Cerebellar nuclear complex (tissue), 1 donor: ENCODE data around the gene MAP1A.
"Not testable (repeated sequence)": the region's sequence is repeated elsewhere in the genome, so short reads cannot be mapped to it uniquely, and the experiment has no call there.

Experiments
- DNase-seq, 2 experiments: peaks; one replicate each; lab custom pipeline; 2025; lab: John Stamatoyannopoulos, UW

The MAP1A gene

DNA sequence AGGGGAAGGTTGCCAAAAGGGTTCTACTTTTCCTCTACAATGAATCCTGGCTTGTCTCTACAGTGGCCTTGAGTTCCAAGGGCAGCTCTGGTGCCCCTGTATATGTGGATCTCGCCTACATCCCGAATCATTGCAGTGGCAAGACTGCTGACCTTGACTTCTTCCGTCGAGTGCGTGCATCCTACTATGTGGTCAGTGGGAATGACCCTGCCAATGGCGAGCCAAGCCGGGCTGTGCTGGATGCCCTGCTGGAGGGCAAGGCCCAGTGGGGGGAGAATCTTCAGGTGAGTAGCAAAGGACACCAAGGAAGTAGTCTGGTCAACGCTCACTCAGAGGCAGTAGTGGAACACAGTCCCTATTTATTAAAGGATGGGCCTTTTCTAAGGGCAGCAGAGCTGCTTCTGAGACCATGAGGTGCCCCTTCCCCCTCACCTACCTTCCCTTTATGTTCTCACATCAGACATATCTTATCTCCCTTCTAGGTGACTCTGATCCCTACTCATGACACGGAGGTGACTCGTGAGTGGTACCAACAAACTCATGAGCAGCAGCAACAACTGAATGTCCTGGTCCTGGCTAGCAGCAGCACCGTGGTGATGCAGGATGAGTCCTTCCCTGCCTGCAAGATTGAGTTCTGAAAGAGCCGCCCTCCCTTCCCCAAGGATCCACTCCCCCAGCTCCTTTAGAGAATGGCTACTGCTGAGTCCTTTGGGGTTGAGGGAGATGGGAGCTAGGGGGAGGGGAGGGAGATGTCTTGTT lies 12.4 kb downstream of the MAP1A start:
- DNase-seq = no peak

DNA sequence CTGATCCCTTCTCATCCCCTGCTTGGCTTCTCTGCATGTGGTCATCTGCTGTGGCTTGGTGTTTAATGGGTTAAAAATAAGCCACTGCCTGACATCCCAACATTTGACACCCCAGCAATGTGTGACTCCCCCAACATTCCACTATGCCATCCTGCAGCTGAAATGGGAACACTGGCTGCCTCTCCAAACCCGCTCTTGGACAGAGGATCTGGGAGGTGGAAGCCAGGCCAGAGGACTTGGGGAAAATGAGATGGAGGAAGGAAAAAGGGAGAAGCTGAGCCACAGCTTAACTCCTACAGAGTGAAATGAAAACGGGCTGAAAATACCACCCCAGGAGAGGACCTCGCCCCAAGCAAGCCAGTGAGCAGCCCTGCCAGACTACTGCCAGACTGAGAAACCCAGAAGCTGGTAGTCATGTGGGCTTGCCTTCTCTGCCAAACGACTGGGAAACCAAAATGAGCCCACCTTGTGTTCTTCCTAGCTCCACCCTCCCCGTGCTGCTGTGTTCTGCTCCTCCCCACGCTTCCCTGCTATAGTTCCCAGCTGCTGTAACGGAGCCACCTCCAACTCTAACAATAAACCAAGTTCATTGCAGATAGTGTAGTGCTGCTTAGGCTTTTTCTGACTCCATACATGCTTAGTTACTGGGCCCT lies 13.7 kb downstream of the MAP1A start:
- no peak for DNase-seq

DNA sequence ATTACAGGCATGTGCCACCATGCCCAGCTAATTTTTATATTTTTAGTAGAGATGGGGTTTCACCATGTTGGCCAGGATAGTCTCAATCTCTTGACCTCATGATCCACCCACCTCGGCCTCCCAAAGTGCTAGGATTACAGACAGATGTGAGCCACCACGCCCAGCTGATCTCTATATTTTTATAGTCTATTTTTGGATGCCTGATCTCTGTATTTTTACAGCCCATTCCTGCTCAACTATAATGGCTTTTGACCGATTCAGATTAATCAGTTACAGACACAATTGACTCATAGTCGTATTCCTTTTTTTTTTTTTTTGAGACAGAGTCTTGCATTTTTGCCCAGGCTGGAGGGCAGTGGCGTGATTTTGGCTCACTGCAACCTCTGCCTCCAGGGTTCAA lies 15.4 kb downstream of the MAP1A start:
- DNase-seq = not testable (repeated sequence)

DNA sequence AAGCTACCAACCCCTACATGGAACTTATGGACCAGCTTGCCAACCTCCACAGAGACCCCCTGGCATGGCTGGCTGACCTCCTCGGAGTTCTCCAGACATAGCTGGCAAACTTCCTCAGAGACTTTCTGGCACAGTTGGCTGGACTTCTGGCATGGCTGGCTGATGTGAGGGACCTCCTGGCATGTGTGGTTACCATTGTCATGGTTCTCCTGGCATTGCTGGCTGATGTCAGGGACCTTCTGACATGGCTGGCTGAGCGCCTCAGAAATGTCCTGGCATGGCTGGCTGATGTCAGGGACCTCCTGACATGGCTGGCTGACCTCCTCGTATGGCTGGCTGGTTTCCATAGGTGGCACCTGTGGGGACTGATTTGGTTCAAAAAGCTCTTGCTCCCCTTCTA lies 17.5 kb downstream of the MAP1A start:
- DNase-seq = no peak

DNA sequence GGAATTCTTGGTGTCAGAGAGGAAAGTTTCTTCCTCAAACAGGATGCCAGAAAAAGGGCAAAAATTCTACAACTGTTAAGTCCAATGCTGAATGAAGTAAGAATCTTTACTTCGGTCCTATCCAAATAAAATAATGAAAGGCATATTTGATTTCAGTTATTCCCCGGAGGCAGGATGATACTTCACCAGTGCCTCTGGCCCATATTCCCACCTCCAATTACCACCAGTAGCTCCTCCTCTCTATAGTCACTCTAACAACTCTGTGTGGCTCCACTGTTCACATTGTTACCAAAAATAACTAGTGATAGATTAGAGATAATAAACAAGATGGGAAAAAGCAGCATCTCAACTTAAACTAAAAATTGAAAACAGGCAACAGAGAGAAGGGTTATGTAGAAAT lies 20.7 kb downstream of the MAP1A start:
- DNase-seq = no peak

DNA sequence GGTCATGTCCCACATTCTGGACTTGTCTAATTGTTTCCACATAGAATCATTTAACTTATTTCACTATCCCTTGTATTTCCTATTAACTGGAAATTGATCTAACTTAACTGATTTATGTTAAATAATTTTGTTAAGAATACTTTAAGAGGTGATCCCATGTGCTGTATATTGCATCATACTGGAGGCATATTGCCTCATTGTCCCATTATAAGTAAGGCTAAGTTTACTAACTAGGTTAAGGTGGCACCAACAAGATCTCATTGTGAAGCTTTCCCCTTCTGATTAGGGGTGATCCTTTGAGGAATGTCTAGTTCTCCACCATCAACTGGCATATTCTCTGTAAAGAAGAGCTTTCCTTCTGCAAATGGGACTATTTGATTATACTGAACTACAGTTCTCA lies 24.4 kb downstream of the MAP1A start:
- no peak for DNase-seq

DNA sequence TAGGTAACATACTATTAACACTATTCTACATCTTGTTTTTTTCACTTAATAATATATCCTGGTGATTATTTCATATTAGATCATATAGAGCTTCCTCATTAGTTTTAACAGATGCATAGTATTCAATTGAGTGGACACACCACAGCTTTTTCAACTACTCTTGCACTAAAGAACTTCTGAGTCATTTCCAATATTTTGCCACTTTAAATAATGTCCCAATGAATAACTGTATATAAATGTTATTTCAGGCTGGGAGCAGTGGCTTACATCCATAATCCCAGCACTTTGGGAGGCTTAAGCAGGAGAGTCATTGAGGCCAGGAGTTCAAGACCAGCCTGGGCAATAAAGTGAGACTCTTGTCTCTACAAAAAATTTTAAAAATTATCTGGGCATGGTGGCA lies 26.9 kb downstream of the MAP1A start:
- no peak for DNase-seq

DNA sequence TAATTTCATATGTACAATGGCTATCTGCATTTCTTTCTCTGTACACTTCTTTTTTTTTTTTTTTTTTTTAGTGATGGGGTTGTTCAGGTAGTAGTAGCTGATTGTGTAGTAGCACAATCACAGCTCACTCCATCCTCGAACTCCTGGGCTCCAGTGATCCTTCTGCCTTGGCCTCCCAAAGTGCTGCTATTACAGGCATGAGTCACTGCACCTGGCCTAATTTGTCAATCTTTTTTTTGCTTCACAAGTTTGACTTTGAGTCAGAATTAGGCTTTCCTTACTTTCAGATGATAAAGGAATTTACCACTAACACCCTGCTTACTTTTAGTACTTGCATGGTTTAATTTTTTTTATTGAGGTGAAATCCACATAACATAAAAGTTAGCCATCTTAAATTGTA lies 28.0 kb downstream of the MAP1A start:
- no peak for DNase-seq

DNA sequence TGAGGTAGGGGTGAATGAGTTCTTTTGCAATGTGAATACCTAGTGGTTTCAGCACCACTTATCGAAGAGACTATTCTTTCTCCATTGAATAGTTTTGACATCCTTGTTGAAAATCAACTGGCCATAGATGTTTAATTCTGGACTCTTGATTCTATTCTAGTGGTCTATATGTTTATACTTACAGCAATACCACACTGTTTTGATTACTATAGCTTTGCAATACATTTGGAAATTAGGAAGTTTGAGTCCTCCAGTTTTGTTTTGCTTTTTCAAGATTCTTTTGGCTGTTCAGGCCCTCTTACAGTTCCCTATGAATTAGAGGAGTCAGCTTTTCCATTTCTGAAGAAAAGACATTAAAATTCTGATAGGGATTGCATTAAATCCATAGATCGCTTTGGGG lies 30.1 kb downstream of the MAP1A start:
- DNase-seq = no peak

DNA sequence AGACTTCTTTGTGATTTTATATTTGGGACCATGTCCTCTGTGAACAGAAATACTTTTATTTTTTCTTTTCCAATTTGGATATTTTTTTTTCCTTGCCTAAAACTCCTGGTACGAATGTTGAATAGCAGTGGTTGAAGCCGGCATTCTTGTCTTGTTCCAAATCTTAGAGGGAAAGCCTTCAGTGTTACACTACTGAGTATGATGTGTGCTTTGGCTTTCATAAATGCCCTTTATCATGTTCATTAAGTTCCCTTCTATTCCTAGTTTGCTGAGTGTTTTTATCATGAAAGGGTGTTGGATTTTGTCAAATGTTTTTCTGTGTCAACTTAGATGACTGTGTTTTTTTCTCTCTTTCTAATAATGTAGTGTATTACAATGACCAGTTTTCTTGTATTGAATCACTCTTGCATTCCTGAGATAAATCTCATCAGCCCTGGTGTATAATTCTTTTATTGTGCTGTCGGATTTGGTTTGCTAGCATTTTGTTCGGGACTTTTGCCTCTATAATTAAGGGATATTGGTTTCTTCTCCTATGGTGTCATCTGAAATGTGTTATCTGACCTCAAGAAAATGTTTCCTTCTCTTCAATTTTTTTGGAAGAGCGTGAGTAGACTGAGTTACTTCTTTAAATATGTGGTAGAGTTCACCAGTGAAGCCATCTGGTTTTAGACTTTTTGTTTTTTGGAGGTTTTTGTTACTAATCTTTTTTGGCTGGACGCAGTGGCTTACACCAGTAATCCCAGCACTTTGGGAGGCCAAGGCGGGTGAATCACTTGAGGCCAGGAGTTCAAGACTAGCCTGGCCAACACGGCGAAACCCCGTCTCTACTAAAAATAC lies 33.3 kb downstream of the MAP1A start:
- DNase-seq = no peak

DNA sequence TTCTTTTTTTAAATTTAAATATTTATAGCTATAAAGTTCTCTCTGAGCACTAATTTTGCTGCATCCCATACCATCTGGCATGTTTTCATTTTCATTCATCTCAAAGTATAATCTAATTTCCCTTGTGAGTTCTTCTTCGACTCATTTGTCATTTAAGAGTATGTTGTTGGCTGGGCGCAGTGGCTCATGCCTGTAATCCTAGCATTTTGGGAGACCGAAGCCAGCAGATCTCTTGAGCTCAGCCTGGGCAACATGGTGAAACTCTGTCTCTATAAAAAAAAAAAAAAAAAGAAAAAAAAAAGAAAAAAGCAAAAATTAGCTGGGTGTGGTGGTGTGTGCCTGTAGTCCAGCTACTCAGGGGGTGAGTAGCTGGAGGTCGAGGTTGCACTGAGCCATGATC lies 34.8 kb downstream of the MAP1A start:
- no peak for DNase-seq

DNA sequence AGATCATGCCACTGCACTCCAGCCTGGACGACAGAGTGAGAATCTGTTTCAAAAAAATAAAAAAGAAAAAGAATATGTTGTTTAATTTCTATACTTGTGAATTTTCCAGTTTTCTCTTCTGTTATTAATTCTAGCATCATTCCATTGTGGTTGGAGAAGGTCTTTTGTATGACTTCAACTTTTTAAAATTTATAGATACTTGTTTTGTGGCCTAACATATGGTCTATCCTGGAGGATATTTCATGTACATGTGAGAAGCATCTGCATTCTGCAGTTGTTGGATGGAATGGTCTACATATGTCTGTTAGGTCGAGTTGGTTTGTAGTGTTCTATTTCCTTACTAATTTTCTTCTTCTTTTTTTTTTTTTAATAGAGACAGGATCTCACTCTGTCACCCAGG lies 35.6 kb downstream of the MAP1A start:
- DNase-seq = no peak

DNA sequence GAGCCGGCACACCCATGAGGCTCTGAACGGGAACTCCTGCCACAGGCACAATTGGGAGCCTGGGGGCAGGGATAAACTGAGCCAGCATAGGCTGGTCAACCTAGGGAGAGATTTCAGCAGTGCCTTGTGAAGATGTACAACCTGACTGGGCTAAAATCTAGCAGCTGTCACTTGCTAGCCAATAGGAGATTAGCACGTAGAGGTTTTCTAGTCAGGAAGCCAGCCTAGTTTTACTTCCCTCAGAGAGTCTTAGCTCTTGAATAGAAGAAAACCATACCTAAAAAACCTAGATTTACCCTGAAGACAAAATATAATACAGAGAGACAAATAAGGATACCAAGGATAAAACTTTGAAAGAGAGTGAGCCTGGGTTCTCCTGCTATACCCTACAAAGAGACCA lies 45.3 kb downstream of the MAP1A start:
- not testable (repeated sequence) for DNase-seq

DNA sequence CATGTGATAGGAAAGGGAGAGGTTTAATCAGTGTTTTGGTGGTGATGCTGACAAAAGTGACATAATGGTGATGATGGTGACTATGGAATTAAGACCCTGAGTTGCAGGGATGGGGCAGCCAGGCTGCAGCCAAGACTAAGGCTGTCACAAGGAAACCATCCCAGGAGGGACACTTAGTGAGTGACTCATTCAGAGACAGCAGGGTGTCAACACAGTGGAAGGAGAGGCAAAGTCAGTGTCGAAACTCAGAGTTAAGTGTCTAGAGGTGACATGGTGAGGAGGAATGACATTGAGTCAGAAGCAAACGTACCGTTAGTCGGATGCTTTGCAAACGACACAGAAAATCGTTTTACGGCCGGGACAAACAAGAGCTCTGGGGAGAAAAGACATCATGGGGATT lies 46.4 kb downstream of the MAP1A start:
- not testable (repeated sequence) for DNase-seq

DNA sequence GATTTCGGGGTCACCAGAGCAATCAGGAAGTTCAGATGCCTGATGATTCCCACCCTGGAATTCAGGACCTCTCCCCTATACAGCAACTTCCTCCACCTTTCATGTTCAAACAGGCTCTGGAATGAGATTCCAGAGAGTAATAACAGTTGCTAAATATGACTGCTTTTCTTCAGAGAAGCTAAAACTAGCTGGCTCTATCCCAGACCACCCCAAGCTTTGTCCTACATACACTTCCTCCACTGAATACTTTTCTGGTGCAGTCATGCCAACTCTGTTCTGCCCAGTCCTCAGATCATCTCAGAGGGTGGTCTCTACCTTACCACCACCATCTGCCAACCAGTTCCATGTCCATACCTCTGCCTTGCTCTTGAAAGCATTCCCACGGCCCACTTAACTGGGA lies 49.2 kb downstream of the MAP1A start:
- DNase-seq = not testable (repeated sequence)

DNA sequence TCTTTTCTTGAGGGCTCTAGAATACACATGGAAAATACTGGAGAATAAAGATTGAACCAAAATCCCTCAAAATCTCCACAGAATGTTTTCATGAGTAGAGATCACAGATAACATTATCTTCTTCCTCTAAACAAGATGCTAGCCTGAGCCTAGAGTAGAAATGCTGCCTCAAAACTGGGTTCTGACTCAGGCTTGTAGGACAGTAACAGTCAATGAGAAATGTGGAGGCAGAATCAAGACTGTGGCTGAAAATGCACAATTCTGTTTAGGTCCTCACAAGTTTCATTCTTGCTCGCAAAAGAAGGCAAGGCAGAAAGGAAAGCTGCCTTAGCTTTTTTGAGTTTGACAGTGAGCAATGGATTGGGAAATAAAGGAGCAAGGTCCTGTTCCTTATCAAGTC lies 57.2 kb downstream of the MAP1A start:
- DNase-seq = not testable (repeated sequence)
